H9 (cell line): Measurements from ENCODE around the gene FUCA1. TPM values are rescaled to one million over a fixed set of nuclear protein-coding genes. Genes with fewer than 3 reads are reported as not detected.
A peak's percentile ranks its signal among the peaks of the same experiment; 100 is the strongest.

Experiments used
- DNase-seq: peaks from one replicate; pipeline ENCODE4 v3.0.0-alpha.2; 2017
- H2AFZ ChIP-seq: one replicate; pipeline ENCODE4 v1.6.1; 2013; ENCODE audit warnings: mild to moderate bottlenecking, low read length, control low read depth, moderate library complexity
- H2AK5ac ChIP-seq: 2 replicates; pipeline ENCODE4 v1.6.1; 2013; ENCODE audit warnings: low read length, control low read depth, mixed read lengths; ENCODE audit not compliant: insufficient read length
- H2BK120ac ChIP-seq: one replicate; pipeline ENCODE4 v1.6.1; 2013; ENCODE audit warnings: low read depth, mild to moderate bottlenecking, low read length, control low read depth, inconsistent platforms; ENCODE audit not compliant: poor library complexity, severe bottlenecking
- H2BK12ac ChIP-seq: 2 replicates; pipeline ENCODE4 v1.6.1; 2013; ENCODE audit warnings: low read length, control low read depth, mixed read lengths, low read depth; ENCODE audit not compliant: insufficient read length
- H2BK15ac ChIP-seq: 2 replicates; pipeline ENCODE4 v1.6.1; 2013; ENCODE audit warnings: low read depth, low read length, control low read depth
- H2BK20ac ChIP-seq: one replicate; pipeline ENCODE4 v1.6.1; 2013; ENCODE audit warnings: low read depth, mild to moderate bottlenecking, low read length, control low read depth, inconsistent platforms; ENCODE audit not compliant: poor library complexity, severe bottlenecking
- H2BK5ac ChIP-seq: 2 replicates; pipeline ENCODE4 v1.6.1; 2013; ENCODE audit warnings: low read length, control low read depth, mixed read lengths; ENCODE audit not compliant: insufficient read length
- H3K14ac ChIP-seq: 2 replicates; pipeline ENCODE4 v1.6.1; 2013; ENCODE audit warnings: low read length, control low read depth; ENCODE audit not compliant: insufficient read depth
- H3K18ac ChIP-seq: 2 replicates; pipeline ENCODE4 v1.6.1; 2013; ENCODE audit warnings: low read depth, mild to moderate bottlenecking, mixed read lengths, low read length, control low read depth; ENCODE audit not compliant: insufficient read length
- H3K23ac ChIP-seq: 2 replicates; pipeline ENCODE4 v1.6.1; 2013; ENCODE audit warnings: low read length, control low read depth, mixed read lengths, low read depth; ENCODE audit not compliant: insufficient read length
- H3K23me2 ChIP-seq: 2 replicates; pipeline ENCODE4 v1.6.1; 2013; ENCODE audit warnings: low read depth, mild to moderate bottlenecking, mixed read lengths, low read length, control low read depth; ENCODE audit not compliant: insufficient read length, poor library complexity, severe bottlenecking
- H3K27ac ChIP-seq: 2 replicates; pipeline ENCODE4 v1.5.1; 2013; ENCODE audit warnings: low read length, control low read depth, mixed read lengths, low read depth; ENCODE audit not compliant: insufficient read length
- H3K27me3 ChIP-seq: 2 replicates; pipeline ENCODE4 v1.6.1; 2013; ENCODE audit warnings: low read length, control low read depth, inconsistent platforms; ENCODE audit not compliant: insufficient read depth
- H3K4ac ChIP-seq: 2 replicates; pipeline ENCODE4 v1.6.1; 2013; ENCODE audit warnings: low read depth, mild to moderate bottlenecking, control low read depth, inconsistent platforms, low read length, moderate library complexity
- H3K4me1 ChIP-seq: 2 replicates; pipeline ENCODE4 v1.6.1; 2013; ENCODE audit warnings: low read length, control low read depth, inconsistent platforms; ENCODE audit not compliant: insufficient read depth
- H3K4me2 ChIP-seq: 2 replicates; pipeline ENCODE4 v1.6.1; 2013; ENCODE audit warnings: low read length, control low read depth, mixed read lengths; ENCODE audit not compliant: insufficient read length, insufficient read depth
- H3K56ac ChIP-seq: 2 replicates; pipeline ENCODE4 v1.6.1; 2013; ENCODE audit warnings: low read depth, mild to moderate bottlenecking, mixed read lengths, low read length, control low read depth; ENCODE audit not compliant: insufficient read length
- H3K79me1 ChIP-seq: 2 replicates; pipeline ENCODE4 v1.6.1; 2013; ENCODE audit warnings: low read depth, mild to moderate bottlenecking, moderate library complexity, low read length, control low read depth, inconsistent platforms; ENCODE audit not compliant: insufficient read depth, poor library complexity, severe bottlenecking
- H3K79me2 ChIP-seq: 2 replicates; pipeline ENCODE4 v1.6.1; 2013; ENCODE audit warnings: low read length, control low read depth, inconsistent platforms; ENCODE audit not compliant: insufficient read depth
- H3K9ac ChIP-seq: 2 replicates; pipeline ENCODE4 v1.6.1; 2013; ENCODE audit warnings: low read length, control low read depth, mixed read lengths; ENCODE audit not compliant: insufficient read length; ENCODE audit errors: extremely low read depth
- H3K9me3 ChIP-seq: one replicate; pipeline ENCODE4 v1.6.1; 2013; ENCODE audit warnings: low read depth, low read length, inconsistent platforms; ENCODE audit not compliant: control insufficient read depth
- H3T11ph ChIP-seq: one replicate; pipeline ENCODE4 v1.6.1; 2013; ENCODE audit warnings: mild to moderate bottlenecking, low read length, control low read depth, inconsistent platforms
- H4K20me1 ChIP-seq: one replicate; pipeline ENCODE4 v1.6.1; 2013; ENCODE audit not compliant: control insufficient read depth, insufficient read length, insufficient read depth
- H4K5ac ChIP-seq: 2 replicates; pipeline ENCODE4 v1.6.1; 2013; ENCODE audit warnings: low read depth, mild to moderate bottlenecking, mixed read lengths, low read length, control low read depth; ENCODE audit not compliant: insufficient read length
- H4K8ac ChIP-seq: replicated peaks from 2 replicates; pipeline ENCODE4 v1.6.1; 2013; ENCODE audit warnings: low read length, control low read depth, mixed read lengths, low read depth; ENCODE audit not compliant: insufficient read length
- H4K91ac ChIP-seq: 2 replicates; pipeline ENCODE4 v1.6.1; 2013; ENCODE audit warnings: low read depth, mild to moderate bottlenecking, moderate library complexity, mixed read lengths, low read length, control low read depth; ENCODE audit not compliant: insufficient read length
- H3K27ac Mint-ChIP-seq, 3 experiments: 2 replicates in 2 of 3; 3 replicates in 1 of 3; pipeline ENCODE4 v1.8.0; 2020 to 2021; ENCODE audit warnings: mixed read lengths in 3 of 3, mild to moderate bottlenecking in 1 of 3, moderate library complexity in 1 of 3
- H3K27me3 Mint-ChIP-seq: 2 replicates; pipeline ENCODE4 v1.8.0; 2021; ENCODE audit warnings: low read depth, mild to moderate bottlenecking, moderate library complexity, mixed read lengths
- H3K36me3 Mint-ChIP-seq, 3 experiments: 2 replicates in 2 of 3; 3 replicates in 1 of 3; pipeline ENCODE4 v1.8.0; 2020 to 2021; ENCODE audit warnings: low read depth in 3 of 3, mixed read lengths in 3 of 3; ENCODE audit not compliant: insufficient read depth in 1 of 3
- H3K4me1 Mint-ChIP-seq, 2 experiments: 2 replicates each; pipeline ENCODE4 v1.8.0; 2020; ENCODE audit warnings: mixed read lengths in 2 of 2
- H3K4me3 Mint-ChIP-seq, 2 experiments: 2 replicates in 1 of 2; 3 replicates in 1 of 2; pipeline ENCODE4 v1.8.0; 2020 to 2021; ENCODE audit warnings: mild to moderate bottlenecking in 2 of 2, mixed read lengths in 2 of 2, moderate library complexity in 1 of 2
- H3K9me3 Mint-ChIP-seq, 2 experiments: 2 replicates in 1 of 2; 3 replicates in 1 of 2; pipeline ENCODE4 v1.8.0; 2020; ENCODE audit warnings: mild to moderate bottlenecking in 2 of 2, mixed read lengths in 2 of 2, moderate library complexity in 1 of 2
- CTCF ChIP-seq: fragments of 200-600 bp; sonication (generic); conservative IDR thresholded peaks from 3 replicates; pipeline ENCODE4 v1.8.0; 2021; ENCODE audit warnings: antibody characterized with exemption, mild to moderate bottlenecking
- WGBS: extraction: QIAGEN DNeasy Blood & Tissue Kit; methylation state at CpG from one replicate; pipeline ENCODE4 v1.1.7; 2013; ENCODE audit warnings: missing lambda C conversion rate, low lambda C conversion rate, mixed read lengths; ENCODE audit not compliant: insufficient read length; ENCODE audit errors: extremely low coverage; 5-methylcytosine and 5-hydroxymethylcytosine counted together
- total RNA-seq: library from RNA; stranded (reverse); gene quantifications from 2 replicates; pipeline ENCODE4 v1.2.1, GENCODE V29; 2021

The FUCA1 gene
- total RNA-seq, 1 experiment from 2014 or later = 9.1 TPM

- Histone ChIP-seq H3K9me3 (no peaks in the 10 kb centered on the region), H2BK15ac (no peak overlapping the region), H2BK12ac (no peak overlapping the region), H2BK120ac (no peak overlapping the region), H4K5ac (no peak overlapping the region), H2AK5ac (no peak overlapping the region), H3K4me2 (no peak overlapping the region), H2BK20ac (no peak overlapping the region), H3K27ac (no peak overlapping the region), H3T11ph (no peak overlapping the region), H2AFZ (no peak overlapping the region), H3K4ac (no peak overlapping the region), H3K23me2 (no peaks in the 10 kb centered on the region), H3K56ac (no peak overlapping the region), H3K18ac (no peak overlapping the region), H2BK5ac (no peak overlapping the region), H3K4me1 (peaks cover under 1% of the 10 kb centered on the region; the same call in 1 of the 2 replicates), H3K27me3 (peaks cover under 1% of the 10 kb centered on the region; the same call in 1 of the 2 replicates), H3K79me1 (no peaks in the 10 kb centered on the region), H3K9ac (no peak overlapping the region), H3K14ac (no peak overlapping the region), H4K8ac (no peak overlapping the region), H3K23ac (no peak overlapping the region), H4K91ac (no peak overlapping the region), H3K79me2 (no peaks in the 10 kb centered on the region), H4K20me1 (no peaks in the 10 kb centered on the region)
- H3K4me1 Mint-ChIP-seq = peaks cover 25 to 26% of the 10 kb centered on the region in 2 experiments
- TF ChIP-seq CTCF = no peak
- peaks cover 38% of the 10 kb centered on the region for H3K27me3 Mint-ChIP-seq
- H3K36me3 Mint-ChIP-seq = no peaks in the 10 kb centered on the region
- H3K27ac Mint-ChIP-seq = peak overlapping the region in 1 of 3 experiments; percentile 14; a peak in 1 of 7 replicates
- no peak overlapping the region for H3K4me3 Mint-ChIP-seq
- DNase-seq = no peak
- WGBS = no CpG with 5 or more reads among the region's 9 CpGs
- no peaks in the 10 kb centered on the region for H3K9me3 Mint-ChIP-seq
These were observed 40.6 kb upstream of the FUCA1 start for GRCh38 chr1:23908453-23909341.
